Type B pancreatic cell (in vitro differentiated cells): ENCODE measurements around the gene KANSL1L. TPM values are rescaled to one million over a fixed set of nuclear protein-coding genes. Genes with fewer than 3 reads are reported as not detected.
A peak's percentile ranks its signal among the peaks of the same experiment; 100 is the strongest.
"Not testable (repeated sequence)": the region's sequence is repeated elsewhere in the genome, so short reads cannot be mapped to it uniquely, and the experiment has no call there.

Source experiments
- DNase-seq: peaks from one replicate; pipeline ENCODE4 v3.0.0; 2021; ENCODE audit warnings: mixed read lengths; ENCODE audit not compliant: unreplicated experiment; ENCODE audit errors: extremely low spot score
- H3K27ac Mint-ChIP-seq: 2 replicates; pipeline ENCODE4 v1.8.0; 2021; ENCODE audit warnings: mild to moderate bottlenecking, mixed read lengths
- H3K27me3 Mint-ChIP-seq: 2 replicates; pipeline ENCODE4 v1.8.0; 2021; ENCODE audit warnings: mixed read lengths
- H3K36me3 Mint-ChIP-seq: 2 replicates; pipeline ENCODE4 v1.8.0; 2021; ENCODE audit warnings: mixed read lengths
- H3K4me1 Mint-ChIP-seq: one replicate; pipeline ENCODE4 v1.8.0; 2021; ENCODE audit warnings: mixed read lengths; ENCODE audit not compliant: unreplicated experiment
- H3K4me3 Mint-ChIP-seq: 2 replicates; pipeline ENCODE4 v1.8.0; 2021; ENCODE audit warnings: mild to moderate bottlenecking, mixed read lengths
- H3K9me3 Mint-ChIP-seq: 2 replicates; pipeline ENCODE4 v1.8.0; 2021; ENCODE audit warnings: mixed read lengths
- total RNA-seq: library from RNA; stranded (reverse); gene quantifications from 2 replicates; pipeline ENCODE4 v1.2.1, GENCODE V29; 2021; ENCODE audit warnings: low replicate concordance
- TF ChIP-seq, protein P1 (sequence below): fragments of 200-600 bp; sonication (generic); conservative IDR thresholded peaks from 2 replicates; pipeline ENCODE4 v1.5.0; 2021; ENCODE audit warnings: antibody characterized with exemption, mild to moderate bottlenecking

The KANSL1L gene
- total RNA-seq, 1 donor from 2014 or later, result 17.2 TPM

- no peak for DNase-seq
- TF ChIP-seq, protein P1, sequence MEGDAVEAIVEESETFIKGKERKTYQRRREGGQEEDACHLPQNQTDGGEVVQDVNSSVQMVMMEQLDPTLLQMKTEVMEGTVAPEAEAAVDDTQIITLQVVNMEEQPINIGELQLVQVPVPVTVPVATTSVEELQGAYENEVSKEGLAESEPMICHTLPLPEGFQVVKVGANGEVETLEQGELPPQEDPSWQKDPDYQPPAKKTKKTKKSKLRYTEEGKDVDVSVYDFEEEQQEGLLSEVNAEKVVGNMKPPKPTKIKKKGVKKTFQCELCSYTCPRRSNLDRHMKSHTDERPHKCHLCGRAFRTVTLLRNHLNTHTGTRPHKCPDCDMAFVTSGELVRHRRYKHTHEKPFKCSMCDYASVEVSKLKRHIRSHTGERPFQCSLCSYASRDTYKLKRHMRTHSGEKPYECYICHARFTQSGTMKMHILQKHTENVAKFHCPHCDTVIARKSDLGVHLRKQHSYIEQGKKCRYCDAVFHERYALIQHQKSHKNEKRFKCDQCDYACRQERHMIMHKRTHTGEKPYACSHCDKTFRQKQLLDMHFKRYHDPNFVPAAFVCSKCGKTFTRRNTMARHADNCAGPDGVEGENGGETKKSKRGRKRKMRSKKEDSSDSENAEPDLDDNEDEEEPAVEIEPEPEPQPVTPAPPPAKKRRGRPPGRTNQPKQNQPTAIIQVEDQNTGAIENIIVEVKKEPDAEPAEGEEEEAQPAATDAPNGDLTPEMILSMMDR, result peak; percentile 90
- H3K4me3 Mint-ChIP-seq, result peak overlapping the region; percentile 49
- H3K27ac Mint-ChIP-seq, result no peak overlapping the region
- H3K9me3 Mint-ChIP-seq, result no peaks in the 10 kb centered on the region
- H3K4me1 Mint-ChIP-seq, result no peaks in the 10 kb centered on the region
- H3K27me3 Mint-ChIP-seq, result no peaks in the 10 kb centered on the region
- H3K36me3 Mint-ChIP-seq, result no peaks in the 10 kb centered on the region
Observed at GRCh38 chr2:210195101-210195852, 24.1 kb upstream of the KANSL1L start.

DNA sequence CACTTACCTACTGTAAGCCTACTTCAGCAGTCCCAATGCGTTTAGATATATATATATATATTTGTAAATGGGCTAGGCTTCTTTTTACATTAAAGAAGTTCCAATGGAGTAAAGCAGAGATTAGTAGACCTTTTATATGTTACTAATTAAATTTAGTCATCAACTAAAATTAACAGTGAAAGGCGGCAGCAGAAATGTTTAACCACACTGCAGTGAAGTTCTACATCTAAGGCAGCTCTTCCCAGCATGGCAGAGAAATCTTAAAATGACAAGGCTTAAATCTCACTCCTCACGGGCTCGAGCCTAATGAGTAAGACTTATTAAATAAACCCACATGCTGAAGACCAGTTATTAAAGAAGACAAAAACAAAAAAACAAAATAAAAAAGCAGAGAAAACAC lies 19.1 kb upstream of the KANSL1L start:
- H3K9me3 Mint-ChIP-seq, result peaks cover 1% of the 10 kb centered on the region
- no peak for DNase-seq
- TF ChIP-seq, protein P1, result no peak
- no peaks in the 10 kb centered on the region for H3K36me3 Mint-ChIP-seq
- no peak overlapping the region for H3K4me3 Mint-ChIP-seq
- H3K27me3 Mint-ChIP-seq, result no peaks in the 10 kb centered on the region
- H3K27ac Mint-ChIP-seq, result no peak overlapping the region
- no peaks in the 10 kb centered on the region for H3K4me1 Mint-ChIP-seq

GRCh38 chr2:210189452-210190138 lies 18.4 kb upstream of the KANSL1L start:
- TF ChIP-seq, protein P1, result no peak
- no peak overlapping the region for H3K27ac Mint-ChIP-seq
- no peaks in the 10 kb centered on the region for H3K27me3 Mint-ChIP-seq
- H3K36me3 Mint-ChIP-seq, result no peaks in the 10 kb centered on the region
- DNase-seq, result no peak
- no peak overlapping the region for H3K4me3 Mint-ChIP-seq
- peaks cover 7% of the 10 kb centered on the region for H3K9me3 Mint-ChIP-seq
- no peaks in the 10 kb centered on the region for H3K4me1 Mint-ChIP-seq

- no peak overlapping the region for H3K4me3 Mint-ChIP-seq
- H3K36me3 Mint-ChIP-seq, result peaks cover 6% of the 10 kb centered on the region
- TF ChIP-seq, protein P1, result no peak
- H3K27ac Mint-ChIP-seq, result no peak overlapping the region
- no peaks in the 10 kb centered on the region for H3K27me3 Mint-ChIP-seq
- no peaks in the 10 kb centered on the region for H3K4me1 Mint-ChIP-seq
- H3K9me3 Mint-ChIP-seq, result peaks cover 14% of the 10 kb centered on the region
- DNase-seq, result no peak
Observed at GRCh38 chr2:210188755-210189154, 17.5 kb upstream of the KANSL1L start.

- Mint-ChIP-seq H3K9me3 (peaks cover 15% of the 10 kb centered on the region), H3K4me1 (no peaks in the 10 kb centered on the region), H3K4me3 (no peak overlapping the region), H3K27ac (no peak overlapping the region), H3K27me3 (no peaks in the 10 kb centered on the region), H3K36me3 (peaks cover 6% of the 10 kb centered on the region)
- DNase-seq, result no peak
- TF ChIP-seq, protein P1, result no peak
Observed at GRCh38 chr2:210188190-210188589, 17.0 kb upstream of the KANSL1L start.

DNA sequence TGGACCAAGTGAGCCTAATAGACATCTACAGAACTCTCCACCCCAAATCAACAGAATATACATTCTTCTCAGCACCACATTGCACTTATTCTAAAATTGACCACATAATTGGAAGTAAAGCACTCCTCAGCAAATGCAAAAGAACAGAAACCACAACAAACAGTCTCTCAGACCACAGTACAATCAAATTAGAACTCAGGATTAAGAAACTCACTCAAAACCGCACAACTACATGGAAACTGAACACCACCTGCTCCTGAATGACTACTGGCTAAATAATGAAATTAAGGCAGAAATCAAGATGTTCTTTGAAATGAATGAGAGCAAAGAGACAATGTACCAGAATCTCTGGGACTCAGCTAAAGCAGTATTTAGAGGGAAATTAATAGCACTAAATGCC lies 12.7 kb upstream of the KANSL1L start:
- not testable (repeated sequence) for H3K27me3 Mint-ChIP-seq, H3K27ac Mint-ChIP-seq, H3K4me3 Mint-ChIP-seq, H3K36me3 Mint-ChIP-seq, DNase-seq, H3K4me1 Mint-ChIP-seq
- H3K9me3 Mint-ChIP-seq, result peaks cover 21% of the 10 kb centered on the region

DNA sequence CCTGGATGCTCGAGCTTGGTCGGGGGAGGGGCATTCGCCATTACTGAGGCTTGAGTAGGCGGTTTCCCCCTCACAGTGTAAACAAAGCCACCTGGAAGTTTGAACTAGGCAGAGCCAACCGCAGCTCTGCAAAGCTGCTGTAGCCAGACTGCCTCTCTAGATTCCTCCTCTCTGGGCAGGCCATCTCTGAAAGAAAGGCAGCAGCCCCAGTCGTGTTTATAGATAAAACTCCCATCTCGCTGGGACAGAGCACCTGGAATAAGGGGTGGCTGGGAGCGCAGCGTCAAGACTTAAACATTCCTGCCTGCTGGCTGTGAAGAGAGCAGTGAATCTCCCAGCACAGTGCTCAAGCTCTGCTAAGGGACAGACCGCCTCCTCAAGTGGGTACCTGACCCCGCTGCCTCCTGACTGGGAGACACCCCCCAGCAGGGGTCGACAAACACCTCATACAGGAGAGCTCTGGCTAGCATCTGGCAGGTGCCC lies 10.4 kb upstream of the KANSL1L start:
- not testable (repeated sequence) for H3K27me3 Mint-ChIP-seq, H3K36me3 Mint-ChIP-seq, DNase-seq, H3K4me1 Mint-ChIP-seq, H3K27ac Mint-ChIP-seq
- Mint-ChIP-seq H3K9me3 (peaks cover 21% of the 10 kb centered on the region), H3K4me3 (peak overlapping the region; percentile 37)

- H3K27me3 Mint-ChIP-seq, H3K27ac Mint-ChIP-seq: not testable (repeated sequence)
- peak overlapping the region; percentile 37 for H3K4me3 Mint-ChIP-seq
Observed at GRCh38 chr2:210181033-210181605, 9.9 kb upstream of the KANSL1L start.

More at GRCh38 chr2:210181033-210181605, 9.9 kb upstream of the KANSL1L start:
- H3K36me3 Mint-ChIP-seq, DNase-seq, H3K4me1 Mint-ChIP-seq: not testable (repeated sequence)
- H3K9me3 Mint-ChIP-seq, result peaks cover 21% of the 10 kb centered on the region
